WTC11 (cell line): ENCODE results near the gene FILIP1L. TPM values are rescaled to one million over a fixed set of nuclear protein-coding genes. Genes with fewer than 3 reads are reported as not detected.

Experiments
- ATAC-seq: fragments of 200-7000 bp; cut with Tn5 transposase; 2 replicates; pipeline ENCODE4 v1.10.0; 2021; ENCODE audit warnings: mild to moderate bottlenecking, moderate library complexity
- CTCF ChIA-PET: fragments of 300-600 bp; sonication (Branson Sonifier 250); formaldehyde crosslinking; loops from one replicate; lab custom pipeline; 2021; ENCODE audit warnings: antibody characterized with exemption; lab: Charles Lee
- POLR2A ChIA-PET: fragments of 350-600 bp; sonication (Branson Sonifier 250); formaldehyde crosslinking; loops from one replicate; lab custom pipeline; 2021; ENCODE audit warnings: antibody characterized with exemption; lab: Charles Lee
- DNase-seq: peaks from one replicate; pipeline ENCODE4 v3.0.0; 2021; ENCODE audit warnings: low spot score
- H3K27ac Mint-ChIP-seq: 2 replicates; pipeline ENCODE4 v1.8.0; 2021; ENCODE audit warnings: mixed read lengths
- H3K27me3 Mint-ChIP-seq: 2 replicates; pipeline ENCODE4 v1.8.0; 2021; ENCODE audit warnings: low read depth, mild to moderate bottlenecking, moderate library complexity, mixed read lengths
- H3K36me3 Mint-ChIP-seq: 2 replicates; pipeline ENCODE4 v1.8.0; 2021; ENCODE audit warnings: mixed read lengths
- H3K4me1 Mint-ChIP-seq: 2 replicates; pipeline ENCODE4 v1.8.0; 2022; ENCODE audit warnings: mixed read lengths
- H3K4me3 Mint-ChIP-seq: 2 replicates; pipeline ENCODE4 v1.8.0; 2021; ENCODE audit warnings: mild to moderate bottlenecking, moderate library complexity, mixed read lengths
- H3K9me3 Mint-ChIP-seq: 2 replicates; pipeline ENCODE4 v1.8.0; 2021; ENCODE audit warnings: mixed read lengths
- AR ChIP-seq: fragments of 250-450 bp; sonication (Bioruptor Pico); IDR thresholded peaks from 2 replicates; pipeline ENCODE4 v1.9.0; 2021; ENCODE audit warnings: mild to moderate bottlenecking
- CBFB ChIP-seq: sonication (generic); formaldehyde crosslinking; IDR thresholded peaks from 2 replicates; pipeline ENCODE4 v1.8.1; 2022; ENCODE audit warnings: mild to moderate bottlenecking, low read depth, missing genetic modification reagents
- ESRRA ChIP-seq: sonication (generic); formaldehyde crosslinking; IDR thresholded peaks from 2 replicates; pipeline ENCODE4 v1.8.1; 2022; ENCODE audit warnings: mild to moderate bottlenecking, missing genetic modification reagents, borderline replicate concordance
- ETV6 ChIP-seq: sonication (generic); formaldehyde crosslinking; IDR thresholded peaks from 2 replicates; pipeline ENCODE4 v1.8.1; 2022; ENCODE audit warnings: mild to moderate bottlenecking, missing genetic modification reagents
- FOXP4 ChIP-seq: sonication (generic); formaldehyde crosslinking; IDR thresholded peaks from 2 replicates; pipeline ENCODE4 v1.8.0; 2022; ENCODE audit warnings: mild to moderate bottlenecking, missing genetic modification reagents
- GABPB1 ChIP-seq: sonication (generic); formaldehyde crosslinking; IDR thresholded peaks from 2 replicates; pipeline ENCODE4 v1.8.1; 2023; ENCODE audit warnings: mild to moderate bottlenecking, missing genetic modification reagents
- GRHL2 ChIP-seq: fragments of 250-450 bp; sonication (Bioruptor Pico); IDR thresholded peaks from 2 replicates; pipeline ENCODE4 v1.8.0; 2022; ENCODE audit warnings: mild to moderate bottlenecking, moderate library complexity; ENCODE audit not compliant: insufficient replicate concordance, severe bottlenecking
- GTF2I ChIP-seq: fragments of 250-450 bp; sonication (Bioruptor Pico); conservative IDR thresholded peaks from 2 replicates; pipeline ENCODE4 v1.4.0; 2021; ENCODE audit warnings: mild to moderate bottlenecking
- KAT7 ChIP-seq: sonication (generic); formaldehyde crosslinking; IDR thresholded peaks from 2 replicates; pipeline ENCODE4 v1.8.1; 2023; ENCODE audit warnings: missing genetic modification reagents, mild to moderate bottlenecking, borderline replicate concordance
- NFE2L1 ChIP-seq: sonication (generic); formaldehyde crosslinking; IDR thresholded peaks from 2 replicates; pipeline ENCODE4 v1.8.1; 2023; ENCODE audit warnings: missing genetic modification reagents
- RELA ChIP-seq: sonication (generic); formaldehyde crosslinking; IDR thresholded peaks from 2 replicates; pipeline ENCODE4 v1.8.1; 2022; ENCODE audit warnings: missing genetic modification reagents, mild to moderate bottlenecking, borderline replicate concordance
- ZNF121 ChIP-seq: sonication (generic); formaldehyde crosslinking; IDR thresholded peaks from 2 replicates; pipeline ENCODE4 v1.8.0; 2023; ENCODE audit warnings: missing genetic modification reagents
- ZNF138 ChIP-seq: sonication (generic); formaldehyde crosslinking; conservative IDR thresholded peaks from 2 replicates; pipeline ENCODE4 v1.8.1; 2022; ENCODE audit warnings: mild to moderate bottlenecking, moderate library complexity, missing genetic modification reagents
- ZNF396 ChIP-seq: fragments of 250-450 bp; sonication (Bioruptor Pico); IDR thresholded peaks from 2 replicates; pipeline ENCODE4 v1.8.0; 2021; ENCODE audit warnings: mild to moderate bottlenecking, moderate library complexity, borderline replicate concordance
- ZNF423 ChIP-seq: fragments of 250-450 bp; sonication (Bioruptor Pico); IDR thresholded peaks from 2 replicates; pipeline ENCODE4 v2.1.2; 2022; ENCODE audit warnings: mild to moderate bottlenecking, moderate library complexity
- ZNF671 ChIP-seq: fragments of 250-450 bp; sonication (Bioruptor Pico); IDR thresholded peaks from 2 replicates; pipeline ENCODE4 v1.8.0; 2021; ENCODE audit warnings: mild to moderate bottlenecking
- total RNA-seq: library from RNA; stranded (reverse); gene quantifications from 3 replicates; pipeline ENCODE4 v1.2.3, GENCODE V29; 2021
- TF ChIP-seq, protein P1 (sequence below): fragments of 250-450 bp; sonication (Bioruptor Pico); IDR thresholded peaks from 2 replicates; pipeline ENCODE4 v1.9.0; 2021; ENCODE audit warnings: mild to moderate bottlenecking
- TF ChIP-seq, protein P2 (sequence below): sonication (generic); formaldehyde crosslinking; IDR thresholded peaks from 2 replicates; pipeline ENCODE4 v1.8.1; 2023; ENCODE audit warnings: mild to moderate bottlenecking, moderate library complexity, missing genetic modification reagents
- TF ChIP-seq, protein P3 (sequence below): sonication (generic); formaldehyde crosslinking; IDR thresholded peaks from 2 replicates; pipeline ENCODE4 v1.8.0; 2022; ENCODE audit warnings: mild to moderate bottlenecking, missing genetic modification reagents

The FILIP1L gene
- total RNA-seq, 1 experiment from 2014 or later: 0.17 TPM

DNA sequence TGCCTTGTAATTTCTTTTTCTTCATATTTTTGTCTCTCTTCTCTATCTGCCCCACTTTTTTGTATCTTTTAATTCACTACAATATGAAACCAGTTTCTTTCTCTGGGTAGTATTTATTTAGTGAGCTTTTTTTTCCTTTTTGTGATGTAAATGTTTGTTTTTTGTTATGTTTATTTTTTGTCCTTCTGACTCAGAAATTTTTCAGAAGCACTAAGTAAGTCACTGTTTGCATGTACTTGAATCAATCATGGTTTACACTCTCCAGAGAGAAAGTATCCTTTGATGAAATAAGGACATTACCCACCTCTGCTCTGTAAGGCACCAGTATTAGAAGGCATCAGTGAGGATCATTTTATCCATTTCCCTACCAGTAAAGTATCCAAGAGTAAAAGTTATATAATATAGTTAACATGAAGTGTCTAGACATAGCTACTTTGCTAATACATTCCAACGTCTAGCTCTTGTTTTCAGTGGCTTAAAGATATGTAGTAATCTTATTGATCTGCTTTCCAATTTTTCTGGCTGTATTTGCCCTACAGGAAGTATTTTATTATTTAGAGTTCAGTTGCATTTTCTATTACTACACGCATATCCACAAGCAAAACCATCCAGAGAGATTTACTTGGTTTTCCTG is 25.4 kb downstream of the FILIP1L start:
- POLR2A ChIA-PET: no interaction called here
- no peak; the same call in 1 of the 2 replicates for ATAC-seq
- H3K4me3 Mint-ChIP-seq: peak overlapping the region; percentile 8

More for the DNA sequence above, 25.4 kb downstream of the FILIP1L start:
- Mint-ChIP-seq H3K36me3 (no peaks in the 10 kb centered on the region), H3K9me3 (no peaks in the 10 kb centered on the region), H3K27ac (peak overlapping the region; percentile 31), H3K27me3 (no peaks in the 10 kb centered on the region), H3K4me1 (peaks cover 45% of the 10 kb centered on the region)
- TF ChIP-seq, protein P1, sequence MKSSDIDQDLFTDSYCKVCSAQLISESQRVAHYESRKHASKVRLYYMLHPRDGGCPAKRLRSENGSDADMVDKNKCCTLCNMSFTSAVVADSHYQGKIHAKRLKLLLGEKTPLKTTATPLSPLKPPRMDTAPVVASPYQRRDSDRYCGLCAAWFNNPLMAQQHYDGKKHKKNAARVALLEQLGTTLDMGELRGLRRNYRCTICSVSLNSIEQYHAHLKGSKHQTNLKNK (CRISPR knock-in tag): no peak
- no peak for TF ChIP-seq FOXP4 (CRISPR knock-in tag)
- no peak for TF ChIP-seq ZNF671 (CRISPR knock-in tag)
- TF ChIP-seq GTF2I (CRISPR knock-in tag): no peak
- no peak for TF ChIP-seq RELA (CRISPR knock-in tag)
- no peak for TF ChIP-seq CBFB
- no peak for TF ChIP-seq GRHL2 (CRISPR knock-in tag)
- TF ChIP-seq ZNF396: no peak
- TF ChIP-seq AR (CRISPR knock-in tag): no peak
- no peak for TF ChIP-seq ZNF138
- no peak for TF ChIP-seq ZNF121 (CRISPR knock-in tag)
- TF ChIP-seq, protein P2, sequence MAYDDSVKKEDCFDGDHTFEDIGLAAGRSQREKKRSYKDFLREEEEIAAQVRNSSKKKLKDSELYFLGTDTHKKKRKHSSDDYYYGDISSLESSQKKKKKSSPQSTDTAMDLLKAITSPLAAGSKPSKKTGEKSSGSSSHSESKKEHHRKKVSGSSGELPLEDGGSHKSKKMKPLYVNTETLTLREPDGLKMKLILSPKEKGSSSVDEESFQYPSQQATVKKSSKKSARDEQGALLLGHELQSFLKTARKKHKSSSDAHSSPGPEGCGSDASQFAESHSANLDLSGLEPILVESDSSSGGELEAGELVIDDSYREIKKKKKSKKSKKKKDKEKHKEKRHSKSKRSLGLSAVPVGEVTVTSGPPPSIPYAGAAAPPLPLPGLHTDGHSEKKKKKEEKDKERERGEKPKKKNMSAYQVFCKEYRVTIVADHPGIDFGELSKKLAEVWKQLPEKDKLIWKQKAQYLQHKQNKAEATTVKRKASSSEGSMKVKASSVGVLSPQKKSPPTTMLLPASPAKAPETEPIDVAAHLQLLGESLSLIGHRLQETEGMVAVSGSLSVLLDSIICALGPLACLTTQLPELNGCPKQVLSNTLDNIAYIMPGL (CRISPR knock-in tag): no peak
- no peak for TF ChIP-seq NFE2L1 (CRISPR knock-in tag)
- TF ChIP-seq KAT7: no peak
- TF ChIP-seq, protein P3, sequence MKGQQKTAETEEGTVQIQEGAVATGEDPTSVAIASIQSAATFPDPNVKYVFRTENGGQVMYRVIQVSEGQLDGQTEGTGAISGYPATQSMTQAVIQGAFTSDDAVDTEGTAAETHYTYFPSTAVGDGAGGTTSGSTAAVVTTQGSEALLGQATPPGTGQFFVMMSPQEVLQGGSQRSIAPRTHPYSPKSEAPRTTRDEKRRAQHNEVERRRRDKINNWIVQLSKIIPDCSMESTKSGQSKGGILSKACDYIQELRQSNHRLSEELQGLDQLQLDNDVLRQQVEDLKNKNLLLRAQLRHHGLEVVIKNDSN (CRISPR knock-in tag): no peak
- TF ChIP-seq ESRRA (CRISPR knock-in tag): no peak
- TF ChIP-seq ZNF423: no peak
- no peak for TF ChIP-seq GABPB1
- TF ChIP-seq ETV6 (CRISPR knock-in tag): no peak
- CTCF ChIA-PET: interaction anchor here (0.9 to 3.1 kb wide), 6 partner anchors 20 to 257 kb away, joined by 3 to 20 read pairs (median 7); partner anchors contain the start of gene TBC1D23
- no peak for DNase-seq
